Stimulated activated naive CD8-positive, alpha-beta T cell treated with anti-CD3 and anti-CD28 coated beads, Interleukin-15, amount 100 ng/mL, for 72 hours (primary cell): Measurements from ENCODE around the gene MTX1.
"Not testable (repeated sequence)": the region's sequence is repeated elsewhere in the genome, so short reads cannot be mapped to it uniquely, and the experiment has no call there.

Experiments
- ATAC-seq: fragments of 150-1000 bp; cut with Tn5 transposase; 2 replicates; pipeline ENCODE4 v1.10.0; 2021; ENCODE audit warnings: mild to moderate bottlenecking, moderate library complexity
- DNase-seq, 2 donors: peaks; one replicate each; pipeline ENCODE4 v3.0.0; 2021 to 2022
- H3K27ac Mint-ChIP-seq, 2 donors: one replicate each; pipeline ENCODE4 v1.8.0; 2022; ENCODE audit warnings: mild to moderate bottlenecking in 2 of 2, mixed read lengths in 2 of 2, moderate library complexity in 2 of 2
- H3K27me3 Mint-ChIP-seq: one replicate; pipeline ENCODE4 v1.8.0; 2022; ENCODE audit warnings: mixed read lengths
- H3K4me1 Mint-ChIP-seq: one replicate; pipeline ENCODE4 v1.8.0; 2022; ENCODE audit warnings: mild to moderate bottlenecking, mixed read lengths
- H3K4me3 Mint-ChIP-seq, 2 donors: one replicate each; pipeline ENCODE4 v1.8.0; 2022; ENCODE audit warnings: mild to moderate bottlenecking in 2 of 2, mixed read lengths in 2 of 2, moderate library complexity in 1 of 2
- H3K9me3 Mint-ChIP-seq, 2 donors: one replicate each; pipeline ENCODE4 v1.8.0; 2022; ENCODE audit warnings: mixed read lengths in 2 of 2

Gene MTX1

DNA sequence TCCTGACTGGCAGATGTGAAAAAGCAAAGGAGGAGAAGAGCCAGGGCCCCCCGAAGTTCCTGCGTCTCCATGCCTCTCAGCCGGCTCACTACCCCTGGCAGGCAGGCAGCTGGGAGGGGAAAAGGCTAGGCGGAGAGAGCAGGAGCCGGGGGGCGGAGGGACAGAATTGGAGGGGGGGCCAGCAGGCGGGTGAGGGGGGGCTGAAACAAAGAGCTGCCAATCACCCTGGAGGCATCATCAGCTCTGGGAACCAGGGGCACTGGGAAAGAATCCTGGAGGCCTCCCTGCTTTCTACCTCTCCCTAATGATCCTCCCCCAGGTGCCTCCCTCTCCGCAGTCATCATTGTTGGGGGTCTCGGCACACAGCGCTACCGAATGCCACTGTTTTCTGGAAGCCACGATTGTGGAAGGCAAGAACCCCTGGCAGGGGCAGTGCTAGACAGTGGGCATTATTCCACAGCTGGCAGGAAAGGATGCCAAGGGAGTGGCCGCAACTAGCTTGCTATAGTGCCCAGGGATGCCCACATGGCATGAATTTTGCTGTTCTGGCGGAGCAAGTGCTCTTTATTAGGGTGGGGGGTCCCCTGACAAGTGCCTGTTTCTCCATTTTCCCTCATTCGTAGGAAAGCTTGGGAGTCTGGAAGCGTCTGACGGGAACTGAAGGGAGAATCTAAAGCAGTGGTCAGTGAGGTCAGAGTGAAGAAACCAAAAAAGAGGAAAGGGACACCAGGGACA is 522 bp upstream of the MTX1 start, which contains the start of gene THBS3:
THBS3 (minus strand) TSS at position 92 of the 735 bp plus-strand sequence; CDS start at position 71, 21 bp downstream.
- Mint-ChIP-seq H3K4me3 (peak within 1 kb of the TSS; percentile 94 to 99), H3K27ac (peak within 1 kb of the TSS; percentile 97), H3K9me3 (no peaks in the 10 kb centered on the region), H3K27me3 (no peaks in the 10 kb centered on the region), H3K4me1 (peaks cover 47% of the 10 kb centered on the region)
- DNase-seq (no peak), ATAC-seq (no peak)

DNA sequence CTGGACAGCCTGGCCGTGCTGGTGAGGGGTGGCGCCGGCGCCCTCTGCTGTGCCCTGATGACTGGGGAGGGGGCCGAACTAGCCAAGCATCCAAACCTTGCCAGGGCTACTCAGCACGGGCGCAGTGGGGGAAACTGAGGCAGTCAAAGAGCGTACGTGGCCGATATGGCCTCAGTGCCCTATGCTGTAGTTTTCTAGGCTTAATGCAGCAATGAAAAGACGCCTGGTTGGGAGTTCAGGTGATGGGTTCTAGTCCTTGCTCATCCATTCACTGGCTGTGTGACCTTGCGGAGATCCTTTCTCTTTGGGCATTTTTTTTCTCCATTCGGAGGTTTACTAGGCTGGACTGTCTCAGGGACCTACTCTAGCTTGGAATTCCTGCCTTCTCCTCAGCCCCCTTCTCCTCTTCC is 822 bp downstream of the MTX1 start:
- Mint-ChIP-seq H3K4me1 (peaks cover 47% of the 10 kb centered on the region), H3K4me3 (peak overlapping the region; percentile 94 to 99), H3K27ac (peak overlapping the region; percentile 97), H3K9me3 (no peaks in the 10 kb centered on the region), H3K27me3 (no peaks in the 10 kb centered on the region)
- no peak for DNase-seq
- ATAC-seq, result no peak

DNA sequence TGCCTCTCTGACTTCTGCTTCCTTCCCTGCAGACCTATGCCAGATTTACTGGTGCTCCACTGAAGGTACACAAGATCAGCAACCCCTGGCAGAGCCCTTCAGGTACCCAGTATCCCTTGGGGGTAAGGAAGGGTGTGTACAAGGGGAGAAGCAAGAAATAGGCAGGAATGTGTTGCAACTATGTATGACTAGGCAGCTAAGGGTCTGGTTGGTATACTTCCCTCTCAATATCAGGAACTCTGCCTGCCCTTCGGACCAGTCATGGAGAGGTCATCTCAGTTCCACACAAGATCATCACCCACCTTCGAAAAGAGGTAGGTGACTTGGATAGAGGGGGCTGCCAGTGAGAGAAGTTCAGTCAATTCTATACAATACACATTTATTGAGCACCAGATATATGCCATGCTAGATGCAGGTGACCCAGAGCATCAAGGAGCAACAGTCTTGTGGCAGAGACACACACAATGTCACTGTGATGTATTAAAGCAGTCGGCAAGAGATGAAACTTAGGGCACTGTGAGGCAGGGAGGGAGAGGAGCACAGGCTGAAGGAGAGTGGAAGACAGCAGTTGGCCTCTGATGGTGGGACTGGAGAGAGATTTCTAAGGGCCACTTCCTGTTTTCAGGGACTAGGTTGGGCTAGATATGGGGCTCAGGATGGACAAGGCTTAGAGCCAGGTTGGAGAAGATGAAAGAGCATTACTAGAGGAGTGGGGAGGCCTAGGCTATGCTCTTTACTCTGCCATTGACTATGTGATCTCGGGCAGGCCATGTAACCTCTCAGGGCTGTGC is 2.0 kb downstream of the MTX1 start:
- Mint-ChIP-seq H3K27ac (peak overlapping the region in 1 of 2 donors; percentile 63), H3K9me3 (no peaks in the 10 kb centered on the region)

DNA sequence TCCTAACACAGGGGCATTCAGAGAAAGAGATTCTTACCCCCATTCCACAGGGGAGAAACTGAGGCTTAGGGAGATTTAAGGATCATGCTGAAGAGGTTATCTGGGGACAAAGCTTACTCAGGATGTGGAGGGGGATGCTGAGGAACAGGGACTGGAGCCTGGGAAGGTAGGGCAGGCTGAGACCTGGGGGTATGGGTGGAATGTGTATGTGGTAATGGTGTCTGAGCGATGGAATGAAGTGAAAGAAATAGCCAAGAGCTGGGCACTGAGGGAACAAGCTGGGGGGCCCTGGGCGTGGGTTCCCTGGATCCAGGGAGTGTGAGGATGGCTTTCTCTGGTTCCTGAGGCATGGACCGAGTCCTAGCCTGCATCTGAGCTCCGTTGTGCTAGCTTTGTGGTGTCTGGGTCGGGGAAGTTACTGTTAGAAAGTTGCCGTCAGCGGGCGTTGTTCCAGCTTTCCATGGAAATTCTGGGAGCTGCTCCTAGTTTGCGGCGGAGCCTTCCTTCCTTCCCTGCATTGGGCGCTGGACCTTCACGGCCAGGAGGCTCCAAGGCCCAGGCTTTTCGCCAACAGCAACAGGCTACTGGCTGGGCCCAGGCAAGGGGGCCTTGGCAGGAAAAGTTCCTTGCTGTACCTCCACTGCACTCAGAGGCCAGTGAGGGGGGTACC is 3.0 kb downstream of the MTX1 start:
- DNase-seq, H3K4me3 Mint-ChIP-seq, ATAC-seq, H3K9me3 Mint-ChIP-seq, H3K27me3 Mint-ChIP-seq: not testable (repeated sequence)
- Mint-ChIP-seq H3K4me1 (peaks cover 47% of the 10 kb centered on the region), H3K27ac (peak overlapping the region; percentile 85 to 89)

More for the DNA sequence above, 2.0 kb downstream of the MTX1 start:
- DNase-seq (no peak), ATAC-seq (no peak)
- Mint-ChIP-seq H3K4me3 (peak overlapping the region in 1 of 2 donors; percentile 94), H3K4me1 (peaks cover 47% of the 10 kb centered on the region), H3K27me3 (no peaks in the 10 kb centered on the region)

DNA sequence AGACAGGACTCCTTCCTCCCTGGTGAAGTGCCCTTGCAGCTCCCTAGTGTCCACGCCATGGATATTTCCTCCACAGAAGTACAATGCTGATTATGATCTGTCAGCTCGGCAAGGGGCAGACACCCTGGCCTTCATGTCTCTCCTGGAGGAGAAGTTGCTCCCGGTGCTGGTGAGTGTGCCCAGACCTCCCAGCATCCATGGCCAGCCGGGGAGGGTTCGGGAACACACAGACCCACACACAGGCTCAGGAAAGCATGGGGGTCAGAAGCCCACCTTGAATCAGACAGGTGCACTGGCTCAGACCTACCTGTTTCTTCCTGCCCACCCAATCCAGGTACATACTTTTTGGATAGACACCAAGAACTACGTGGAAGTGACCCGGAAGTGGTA is 3.6 kb downstream of the MTX1 start:
- H3K27me3 Mint-ChIP-seq, ATAC-seq, DNase-seq, H3K4me3 Mint-ChIP-seq, H3K9me3 Mint-ChIP-seq, H3K27ac Mint-ChIP-seq: not testable (repeated sequence)
- H3K4me1 Mint-ChIP-seq, result peaks cover 42% of the 10 kb centered on the region

DNA sequence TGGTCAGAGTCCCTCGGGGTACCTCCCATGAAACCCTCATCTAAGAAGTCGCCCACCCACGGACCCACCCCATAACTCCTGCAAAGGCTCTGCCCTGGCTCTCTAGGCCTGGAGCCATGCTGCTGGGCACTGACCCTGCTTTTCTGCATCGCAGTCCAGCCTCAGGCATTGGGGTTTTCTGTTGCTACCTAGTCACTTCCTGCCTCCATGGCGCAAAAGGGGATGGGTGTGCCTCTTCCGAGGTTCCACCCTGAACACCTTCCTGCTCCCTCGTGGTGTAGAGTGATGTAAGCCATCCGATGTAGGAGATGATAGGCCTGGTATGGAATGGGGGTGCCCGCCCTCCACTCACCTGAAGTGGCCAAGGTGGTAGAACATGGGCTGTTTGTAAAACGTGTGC is 6.2 kb downstream of the MTX1 start:
- DNase-seq, H3K9me3 Mint-ChIP-seq, H3K4me3 Mint-ChIP-seq, H3K27me3 Mint-ChIP-seq, ATAC-seq: not testable (repeated sequence)
- peak overlapping the region in 1 of 2 donors; percentile 1 for H3K27ac Mint-ChIP-seq
- peaks cover 32% of the 10 kb centered on the region for H3K4me1 Mint-ChIP-seq

DNA sequence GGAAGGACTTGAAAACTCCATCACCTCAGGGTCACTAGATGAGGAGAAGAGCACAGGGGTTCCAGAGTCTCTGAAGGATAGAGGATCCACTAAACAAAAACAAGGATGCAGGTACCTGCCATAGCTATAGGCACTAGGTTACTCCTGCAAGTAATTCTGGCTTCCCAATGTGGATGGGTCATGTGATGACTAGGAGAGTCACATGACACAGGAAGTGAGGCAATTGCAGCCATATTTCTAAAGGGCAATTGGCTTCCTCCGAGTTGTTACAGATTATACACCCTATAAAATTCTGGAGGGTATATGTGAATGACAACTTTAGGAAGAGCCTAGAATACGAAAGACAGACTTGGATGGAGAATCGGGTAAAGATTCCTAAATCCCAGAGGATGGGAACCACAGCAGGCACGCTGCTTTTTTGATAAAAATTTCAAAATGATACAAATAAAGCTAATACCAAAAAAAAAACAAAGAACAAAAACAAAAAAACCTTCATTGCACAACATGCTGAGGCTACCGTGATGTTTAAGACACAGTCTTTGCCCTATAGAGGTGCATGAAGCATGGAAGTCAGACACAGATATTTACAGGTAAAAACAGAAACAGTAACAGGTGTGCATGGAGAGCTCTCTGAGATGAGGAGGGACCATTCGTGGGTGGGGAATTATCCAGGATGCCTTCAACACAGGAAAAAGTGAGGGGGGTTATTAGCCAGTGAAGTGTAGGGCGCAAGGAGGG is 10.5 kb downstream of the MTX1 start:
- no peaks in the 10 kb centered on the region for H3K9me3 Mint-ChIP-seq
- DNase-seq (peak in 1 of 2 donors; percentile 32), ATAC-seq (peak; percentile 12)
- H3K27ac Mint-ChIP-seq, result peak overlapping the region; percentile 77 to 92
- peak overlapping the region; percentile 60 to 68 for H3K4me3 Mint-ChIP-seq
- no peaks in the 10 kb centered on the region for H3K27me3 Mint-ChIP-seq
- H3K4me1 Mint-ChIP-seq, result peaks cover 22% of the 10 kb centered on the region

DNA sequence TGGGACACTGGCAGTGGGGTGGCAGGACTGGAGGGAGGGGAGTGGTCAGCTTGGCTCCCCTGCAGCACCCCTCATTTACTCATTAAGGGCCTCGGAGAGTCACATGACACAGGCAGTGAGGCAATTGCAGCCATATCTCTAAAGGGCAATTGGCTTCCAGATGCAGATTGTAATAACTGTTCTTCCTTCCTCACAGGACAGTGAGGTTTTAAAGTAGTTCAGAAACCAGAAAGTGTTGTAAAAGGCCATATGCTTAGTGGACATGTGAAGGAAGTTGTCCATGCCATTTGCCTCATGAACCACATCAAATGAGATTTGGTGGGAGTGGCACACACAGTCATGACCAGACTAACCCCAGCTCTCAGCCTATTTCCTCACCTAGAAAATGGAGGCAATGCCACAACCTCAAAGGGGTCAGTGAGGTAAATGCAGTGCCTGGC is 11.1 kb downstream of the MTX1 start:
- ATAC-seq, result peak; percentile 74
- Mint-ChIP-seq H3K4me3 (peak overlapping the region; percentile 58 to 68), H3K27me3 (no peaks in the 10 kb centered on the region), H3K27ac (peak overlapping the region; percentile 54 to 77), H3K9me3 (no peaks in the 10 kb centered on the region), H3K4me1 (peaks cover 22% of the 10 kb centered on the region)
- peak in 1 of 2 donors; percentile 22 for DNase-seq

DNA sequence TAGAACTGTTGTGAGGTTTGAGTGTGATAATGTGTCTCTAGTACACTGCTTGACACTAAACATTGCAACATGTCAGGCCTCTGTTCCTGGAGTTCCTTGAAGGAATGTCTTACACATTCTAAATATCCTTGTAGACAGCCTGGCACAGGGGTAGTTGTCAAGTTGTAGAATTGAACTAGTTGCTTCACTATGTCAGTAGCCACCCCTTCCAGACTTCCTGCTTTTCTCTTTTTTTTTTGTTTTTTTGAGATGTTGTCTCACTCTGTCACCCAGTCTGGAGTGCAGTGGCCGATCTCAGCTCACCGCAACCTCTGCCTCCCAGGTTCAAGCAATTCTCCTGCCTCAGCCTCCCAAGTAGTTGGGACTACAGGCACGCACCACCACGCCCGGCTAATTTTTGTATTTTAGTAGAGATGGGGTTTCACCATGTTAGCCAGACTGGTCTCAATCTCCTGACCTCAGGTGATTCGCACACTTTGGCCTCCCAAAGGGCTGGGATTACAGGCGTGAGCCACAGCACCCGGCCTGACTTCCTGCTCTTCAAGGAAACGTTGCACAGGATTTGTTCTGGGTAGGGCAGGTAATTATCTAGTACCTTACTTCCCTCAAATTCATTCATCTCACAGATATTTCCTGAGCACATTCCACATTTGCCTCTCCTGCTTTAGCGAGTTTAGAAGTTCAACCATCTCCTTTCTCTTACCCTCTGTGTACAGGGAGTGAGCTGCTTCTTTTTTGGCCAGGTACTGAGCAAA is 11.9 kb downstream of the MTX1 start:
- not testable (repeated sequence) for H3K27me3 Mint-ChIP-seq, ATAC-seq, H3K9me3 Mint-ChIP-seq, H3K4me3 Mint-ChIP-seq, DNase-seq
- Mint-ChIP-seq H3K4me1 (peaks cover 25% of the 10 kb centered on the region), H3K27ac (peak overlapping the region in 1 of 2 donors; percentile 93)

DNA sequence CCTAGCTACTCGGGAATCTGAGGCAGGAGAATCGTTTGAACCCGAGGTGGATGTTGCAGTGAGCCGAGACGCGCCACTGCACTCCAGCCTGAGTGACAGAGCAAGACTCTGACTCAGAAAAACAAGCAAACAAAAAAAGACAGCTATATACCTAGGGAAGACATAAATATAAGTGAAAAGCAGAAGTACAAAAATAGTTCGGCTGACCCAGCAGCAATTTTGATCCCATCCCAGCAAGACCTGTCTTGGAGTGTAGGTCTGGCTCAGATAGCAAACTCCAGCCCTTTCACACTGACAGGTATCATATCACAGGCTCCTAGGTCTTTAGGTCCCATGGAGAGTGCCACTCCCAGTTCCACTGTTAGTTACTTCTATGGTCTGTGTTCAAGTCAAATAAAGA is 14.6 kb downstream of the MTX1 start:
- no peak for DNase-seq
- no peak for ATAC-seq
- Mint-ChIP-seq H3K9me3 (no peaks in the 10 kb centered on the region), H3K27me3 (no peaks in the 10 kb centered on the region), H3K4me3 (no peak overlapping the region), H3K27ac (peak overlapping the region in 1 of 2 donors; percentile 71), H3K4me1 (peaks cover 44% of the 10 kb centered on the region)

DNA sequence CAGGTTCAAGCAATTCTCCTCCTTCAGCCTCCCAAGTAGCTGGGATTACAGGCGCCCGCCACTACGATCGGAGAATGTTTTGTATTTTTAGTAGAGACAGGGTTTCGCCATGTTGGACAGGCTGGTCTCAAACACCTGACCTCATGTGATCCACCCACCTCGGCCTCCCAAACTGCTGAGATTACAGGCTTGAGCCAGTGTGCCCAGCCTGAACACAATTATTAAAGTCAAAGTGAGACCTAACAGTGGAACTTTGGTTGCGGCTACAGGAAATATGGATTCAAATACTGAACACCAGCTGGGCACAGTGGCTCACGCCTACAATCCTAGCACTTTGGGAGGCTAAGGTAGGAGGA is 16.9 kb downstream of the MTX1 start:
- not testable (repeated sequence) for H3K27me3 Mint-ChIP-seq, H3K9me3 Mint-ChIP-seq, ATAC-seq, DNase-seq
- H3K27ac Mint-ChIP-seq, result peak overlapping the region in 1 of 2 donors; percentile 96
- H3K4me3 Mint-ChIP-seq, result peak overlapping the region; percentile 94 to 99
- H3K4me1 Mint-ChIP-seq, result peaks cover 35% of the 10 kb centered on the region

DNA sequence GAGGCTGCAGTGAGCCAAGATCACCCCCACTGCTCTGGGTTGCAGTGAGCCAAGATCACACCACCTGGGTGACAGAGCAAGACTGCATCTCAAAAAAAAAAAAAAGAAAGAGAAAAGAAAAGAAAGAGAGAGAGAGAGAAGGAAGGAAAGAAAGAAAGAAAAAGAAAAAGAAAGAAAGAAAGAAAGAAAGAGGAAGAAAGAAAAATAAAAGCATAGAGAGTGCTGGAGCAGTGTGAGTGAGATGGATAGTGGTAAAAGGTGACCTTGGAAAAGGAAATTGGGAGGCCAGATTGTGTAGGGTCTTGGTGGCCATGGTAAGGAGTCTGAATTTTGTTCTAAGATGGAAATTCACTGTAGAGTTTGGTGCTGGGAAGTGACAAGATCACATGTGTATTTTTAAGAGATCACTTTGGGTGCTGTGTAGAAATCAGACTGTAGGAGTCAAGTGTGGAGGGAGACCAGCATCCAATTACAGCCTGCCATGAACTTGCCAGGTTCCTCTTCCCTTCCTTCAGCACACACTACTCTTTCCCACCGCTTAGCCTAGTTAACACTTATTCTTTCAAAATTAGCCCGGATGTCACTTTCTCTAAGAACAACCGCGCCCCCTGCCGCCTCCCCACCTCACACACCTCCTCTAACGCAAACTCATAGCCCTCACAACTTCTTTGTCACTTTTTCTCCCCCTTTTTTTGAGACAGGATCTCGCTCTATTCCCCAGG is 17.9 kb downstream of the MTX1 start:
- Mint-ChIP-seq H3K4me3 (peak overlapping the region; percentile 94 to 99), H3K4me1 (peaks cover 37% of the 10 kb centered on the region), H3K27ac (peak overlapping the region; percentile 96), H3K9me3 (peaks cover 0 to 5% of the 10 kb centered on the region in 2 donors), H3K27me3 (no peaks in the 10 kb centered on the region)
- ATAC-seq (peak; percentile 73), DNase-seq (peak in 1 of 2 donors; percentile 86)

DNA sequence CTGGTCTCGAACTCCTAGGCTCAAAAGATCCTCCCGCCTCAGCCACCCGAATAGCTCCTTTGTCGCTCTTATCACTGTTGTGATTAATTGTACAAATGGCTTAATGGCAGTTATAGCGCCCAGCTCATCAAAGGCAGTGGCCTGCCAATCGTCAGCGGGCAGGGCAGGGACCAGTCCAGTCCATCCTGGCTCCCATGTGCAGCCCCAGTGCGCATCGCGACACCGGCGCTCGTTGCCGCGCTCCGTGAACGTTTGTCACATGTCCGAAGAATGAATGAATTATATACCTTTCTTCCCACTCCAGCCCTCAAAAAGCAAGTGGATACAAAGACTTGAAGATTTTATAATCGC is 18.4 kb downstream of the MTX1 start:
- Mint-ChIP-seq H3K4me3 (peak overlapping the region; percentile 94 to 99), H3K27me3 (no peaks in the 10 kb centered on the region), H3K9me3 (peaks cover 0 to 5% of the 10 kb centered on the region in 2 donors), H3K27ac (peak overlapping the region; percentile 96), H3K4me1 (peaks cover 37% of the 10 kb centered on the region)
- ATAC-seq (peak; percentile 75), DNase-seq (peak; percentile 74 to 78)
